DND-41 (cell line): Measurements from ENCODE around the gene NUDT3.
"Not testable (repeated sequence)": the region's sequence is repeated elsewhere in the genome, so short reads cannot be mapped to it uniquely, and the experiment has no call there.

Source experiments
- ATAC-seq: fragments of 200-7000 bp; cut with Tn5 transposase; 3 replicates; pipeline ENCODE4 v1.9.1; 2021; ENCODE audit warnings: low read depth; ENCODE audit not compliant: insufficient read depth
- DNase-seq: peaks from one replicate; pipeline ENCODE4 v3.0.0-alpha.2; 2020
- H2AFZ ChIP-seq: 2 replicates; pipeline ENCODE4 v1.6.0; 2012; ENCODE audit warnings: low read depth, low read length
- H3K27ac ChIP-seq: 2 replicates; pipeline ENCODE4 v1.5.1; 2012; ENCODE audit warnings: low read length, inconsistent platforms
- H3K27me3 ChIP-seq: fragments of 200-600 bp; sonication (generic); 2 replicates; pipeline ENCODE4 v1.6.0; 2012; ENCODE audit warnings: low read length, mild to moderate bottlenecking, inconsistent platforms; ENCODE audit not compliant: insufficient read depth, poor library complexity
- H3K36me3 ChIP-seq: 2 replicates; pipeline ENCODE4 v1.5.1; 2012; ENCODE audit warnings: low read length, inconsistent platforms; ENCODE audit not compliant: insufficient read depth
- H3K4me1 ChIP-seq: 2 replicates; pipeline ENCODE4 v1.5.1; 2012; ENCODE audit warnings: mild to moderate bottlenecking, low read length; ENCODE audit not compliant: insufficient read depth
- H3K4me2 ChIP-seq: 2 replicates; pipeline ENCODE4 v1.6.0; 2012; ENCODE audit warnings: mild to moderate bottlenecking, moderate library complexity, low read length, inconsistent platforms; ENCODE audit not compliant: insufficient read depth
- H3K4me3 ChIP-seq, 2 experiments: fragments of 200-600 bp in 1 of 2; shearing (Covaris generic) in 1 of 2; 2 replicates each; pipeline ENCODE4 v1.5.1; 2012 to 2016; ENCODE audit warnings: inconsistent platforms in 2 of 2, low read length in 2 of 2, mild to moderate bottlenecking in 2 of 2, low read depth in 1 of 2, moderate library complexity in 1 of 2
- H3K79me2 ChIP-seq: 2 replicates; pipeline ENCODE4 v1.6.0; 2012; ENCODE audit warnings: low read length, inconsistent platforms; ENCODE audit not compliant: insufficient read depth
- H3K9ac ChIP-seq: 2 replicates; pipeline ENCODE4 v1.6.0; 2012; ENCODE audit warnings: low read depth, mild to moderate bottlenecking, inconsistent platforms, low read length, moderate library complexity
- H3K9me3 ChIP-seq: 2 replicates; pipeline ENCODE4 v1.5.1; 2012; ENCODE audit warnings: low read length, moderate library complexity, mild to moderate bottlenecking, inconsistent platforms; ENCODE audit not compliant: insufficient read depth, severe bottlenecking
- H4K20me1 ChIP-seq: 2 replicates; pipeline ENCODE4 v1.6.0; 2012; ENCODE audit warnings: low read length; ENCODE audit not compliant: insufficient read depth
- CTCF ChIP-seq: IDR thresholded peaks from 2 replicates; pipeline ENCODE4 v1.5.1; 2012; ENCODE audit warnings: borderline replicate concordance, low read length, moderate library complexity, mild to moderate bottlenecking; ENCODE audit not compliant: poor library complexity, severe bottlenecking; ENCODE audit errors: extremely low read depth
- EZH2 ChIP-seq: IDR thresholded peaks from 3 replicates; pipeline ENCODE4 v1.6.1; 2012; ENCODE audit warnings: borderline replicate concordance, low read depth, mild to moderate bottlenecking, moderate library complexity, low read length, inconsistent platforms; ENCODE audit not compliant: severe bottlenecking

Gene NUDT3

GRCh38 chr6:34332251-34333198 is 59.9 kb downstream of the NUDT3 start:
- Histone ChIP-seq H3K4me3 (no peak overlapping the region), H3K4me2 (no peak overlapping the region), H2AFZ (no peak overlapping the region), H3K36me3 (peaks cover 32% of the 10 kb centered on the region), H3K9me3 (no peaks in the 10 kb centered on the region), H3K4me1 (peaks cover 1% of the 10 kb centered on the region; the same call in 1 of the 2 replicates), H3K27ac (no peak overlapping the region), H3K9ac (no peak overlapping the region), H4K20me1 (peaks cover 19% of the 10 kb centered on the region), H3K79me2 (peaks cover 39% of the 10 kb centered on the region), H3K27me3 (no peaks in the 10 kb centered on the region)
- ATAC-seq = no peak
- DNase-seq = no peak
- TF ChIP-seq EZH2 = no peak
- no peak for TF ChIP-seq CTCF

GRCh38 chr6:34331371-34332050 is 61.0 kb downstream of the NUDT3 start:
- no peaks in the 10 kb centered on the region for H3K4me1 ChIP-seq
- H2AFZ ChIP-seq = no peak overlapping the region
- no peaks in the 10 kb centered on the region for H3K27me3 ChIP-seq
- H3K9ac ChIP-seq = no peak overlapping the region
- TF ChIP-seq CTCF (no peak), EZH2 (no peak)
- DNase-seq = no peak
- no peak for ATAC-seq
- no peak overlapping the region for H3K27ac ChIP-seq
- no peak overlapping the region for H3K4me2 ChIP-seq
- H3K9me3 ChIP-seq = no peaks in the 10 kb centered on the region
- H3K36me3 ChIP-seq = peaks cover 32% of the 10 kb centered on the region
- H3K4me3 ChIP-seq = no peak overlapping the region
- peaks cover 36% of the 10 kb centered on the region for H3K79me2 ChIP-seq
- peaks cover 21% of the 10 kb centered on the region for H4K20me1 ChIP-seq

GRCh38 chr6:34329814-34330213 is 62.7 kb downstream of the NUDT3 start:
- H2AFZ ChIP-seq, H3K9me3 ChIP-seq, ATAC-seq, H3K4me3 ChIP-seq, H3K9ac ChIP-seq, H3K4me1 ChIP-seq, H3K27me3 ChIP-seq, H3K27ac ChIP-seq, DNase-seq, H3K4me2 ChIP-seq: not testable (repeated sequence)
- Histone ChIP-seq H4K20me1 (peaks cover 21% of the 10 kb centered on the region), H3K36me3 (peaks cover 29% of the 10 kb centered on the region), H3K79me2 (peaks cover 31% of the 10 kb centered on the region; the same call in 1 of the 2 replicates)

GRCh38 chr6:34328969-34329368 is 63.5 kb downstream of the NUDT3 start:
- Histone ChIP-seq H3K27me3 (no peaks in the 10 kb centered on the region), H2AFZ (no peak overlapping the region), H3K4me2 (no peak overlapping the region), H4K20me1 (peaks cover 17% of the 10 kb centered on the region), H3K9me3 (no peaks in the 10 kb centered on the region), H3K27ac (no peak overlapping the region), H3K4me3 (no peak overlapping the region), H3K9ac (no peak overlapping the region), H3K79me2 (peaks cover 24% of the 10 kb centered on the region), H3K4me1 (no peaks in the 10 kb centered on the region), H3K36me3 (peaks cover 20% of the 10 kb centered on the region)
- ATAC-seq (no peak), DNase-seq (no peak)
- no peak for TF ChIP-seq EZH2
- no peak for TF ChIP-seq CTCF

GRCh38 chr6:34327313-34328205 is 64.9 kb downstream of the NUDT3 start:
- not testable (repeated sequence) for DNase-seq, H4K20me1 ChIP-seq, H3K27ac ChIP-seq, H3K36me3 ChIP-seq, H3K9me3 ChIP-seq, H3K27me3 ChIP-seq, H3K4me1 ChIP-seq, H3K4me2 ChIP-seq, H3K4me3 ChIP-seq, H3K9ac ChIP-seq, H2AFZ ChIP-seq, ATAC-seq
- peaks cover 29% of the 10 kb centered on the region for H3K79me2 ChIP-seq
